Neutrophil (primary cell): ENCODE results near the gene TEX30.

Source experiments
- H3K27ac ChIP-seq: fragments of 200-600 bp; sonication (generic); 2 replicates; pipeline ENCODE4 v1.5.1; 2016; ENCODE audit warnings: mild to moderate bottlenecking, moderate library complexity
- H3K27me3 ChIP-seq: fragments of 200-600 bp; sonication (generic); 2 replicates; pipeline ENCODE4 v1.6.0; 2016; ENCODE audit warnings: mild to moderate bottlenecking
- H3K36me3 ChIP-seq: fragments of 200-600 bp; sonication (generic); 2 replicates; pipeline ENCODE4 v1.5.1; 2017
- H3K4me1 ChIP-seq, 2 experiments: fragments of 200-600 bp in 1 of 2; sonication (generic) in 1 of 2; 1 replicate in 1 of 2; 2 replicates in 1 of 2; pipeline versions ENCODE4 v1.5.1 to v1.6.1; 2013 to 2016; ENCODE audit warnings: low read depth in 1 of 2, low read length in 1 of 2, mild to moderate bottlenecking in 1 of 2, moderate library complexity in 1 of 2; ENCODE audit not compliant: control insufficient read depth in 1 of 2, insufficient read depth in 1 of 2
- H3K4me3 ChIP-seq, 2 experiments: fragments of 200-600 bp in 1 of 2; sonication (generic) in 1 of 2; 1 replicate in 1 of 2; 2 replicates in 1 of 2; pipeline ENCODE4 v1.5.1; 2013 to 2016; ENCODE audit warnings: low read depth in 1 of 2, low read length in 1 of 2, mild to moderate bottlenecking in 1 of 2, moderate library complexity in 1 of 2
- H3K9me3 ChIP-seq: fragments of 200-600 bp; sonication (generic); 2 replicates; pipeline ENCODE4 v1.5.1; 2016
- CTCF ChIP-seq: fragments of 200-600 bp; sonication (generic); IDR thresholded peaks from 2 replicates; pipeline ENCODE4 v1.5.1; 2016; ENCODE audit warnings: antibody characterized with exemption

The TEX30 gene

GRCh38 chr13:102729560-102730270, 43.9 kb downstream of the TEX30 start:
- no peak for TF ChIP-seq CTCF
- peaks cover 57% of the 10 kb centered on the region for H3K27me3 ChIP-seq
- no peak overlapping the region for H3K27ac ChIP-seq
- no peaks in the 10 kb centered on the region for H3K36me3 ChIP-seq
- H3K9me3 ChIP-seq, result no peaks in the 10 kb centered on the region
- H3K4me1 ChIP-seq, result no peaks in the 10 kb centered on the region
- H3K4me3 ChIP-seq, result no peak overlapping the region

GRCh38 chr13:102726430-102726829, 47.2 kb downstream of the TEX30 start:
- H3K36me3 ChIP-seq, result no peaks in the 10 kb centered on the region
- no peaks in the 10 kb centered on the region for H3K4me1 ChIP-seq
- TF ChIP-seq CTCF, result no peak
- peaks cover 40% of the 10 kb centered on the region for H3K27me3 ChIP-seq
- H3K4me3 ChIP-seq, result no peak overlapping the region
- no peak overlapping the region for H3K27ac ChIP-seq
- H3K9me3 ChIP-seq, result no peaks in the 10 kb centered on the region

- H3K36me3 ChIP-seq, result no peaks in the 10 kb centered on the region
- H3K9me3 ChIP-seq, result no peaks in the 10 kb centered on the region
- no peak for TF ChIP-seq CTCF
- no peak overlapping the region for H3K27ac ChIP-seq
- H3K4me1 ChIP-seq, result no peaks in the 10 kb centered on the region
- peaks cover 25% of the 10 kb centered on the region for H3K27me3 ChIP-seq
- H3K4me3 ChIP-seq, result no peak overlapping the region
Observed at GRCh38 chr13:102724923-102725322, 48.7 kb downstream of the TEX30 start.

GRCh38 chr13:102721800-102722231, 51.8 kb downstream of the TEX30 start:
- TF ChIP-seq CTCF, result no peak
- Histone ChIP-seq H3K36me3 (no peaks in the 10 kb centered on the region), H3K4me1 (no peaks in the 10 kb centered on the region), H3K9me3 (no peaks in the 10 kb centered on the region), H3K27ac (no peak overlapping the region), H3K27me3 (no peaks in the 10 kb centered on the region), H3K4me3 (no peak overlapping the region)

- Histone ChIP-seq H3K9me3 (no peaks in the 10 kb centered on the region), H3K36me3 (no peaks in the 10 kb centered on the region), H3K27ac (no peak overlapping the region), H3K4me1 (no peaks in the 10 kb centered on the region), H3K4me3 (no peak overlapping the region), H3K27me3 (no peaks in the 10 kb centered on the region)
- no peak for TF ChIP-seq CTCF
Observed at GRCh38 chr13:102718746-102719145, 54.8 kb downstream of the TEX30 start.
